ENCODE results near the gene SNCAIP.

GRCh38 chr5:122371511-122372151, 59.6 kb downstream of the SNCAIP start:
- TF ChIP-seq POLR2A (IDR thresholded peaks at IDR 0.05) (no peak), CTCF (IDR thresholded peaks at IDR 0.05) (no peak)
